Measurements from ENCODE around the gene SPOCK2. TPM values are rescaled to one million over a fixed set of nuclear protein-coding genes. Genes with fewer than 3 reads are reported as not detected.

The SPOCK2 gene
- total RNA-seq, 1 experiment from 2014 or later, result 1.8 TPM

GRCh38 chr10:72116372-72116771 is 28.0 kb upstream of the SPOCK2 start:
- no peaks in the 10 kb centered on the region for H3K4me1 ChIP-seq (ENCODE audit: insufficient read depth, low read length)
- no peak overlapping the region for H3K9ac ChIP-seq (ENCODE audit: extremely low read depth, insufficient read length, low read length)
- H2AFZ ChIP-seq (ENCODE audit: low read length), result no peak overlapping the region
- H3K23me2 ChIP-seq (ENCODE audit: insufficient read length, low read depth, low read length, poor library complexity, severe bottlenecking), result no peaks in the 10 kb centered on the region
- no peak overlapping the region for H2BK15ac ChIP-seq (ENCODE audit: low read depth, low read length)
- no CpG with 5 or more reads among the region's 2 CpGs for WGBS (ENCODE audit: extremely low coverage, insufficient read length, low lambda C conversion rate)
- no peak overlapping the region for H3K23ac ChIP-seq (ENCODE audit: insufficient read length, low read depth, low read length)
- H3K79me1 ChIP-seq (ENCODE audit: insufficient read depth, low read depth, low read length, poor library complexity, severe bottlenecking), result no peaks in the 10 kb centered on the region
- TF ChIP-seq CTCF (conservative IDR thresholded peaks at IDR 0.05), result no peak
- H3K79me2 ChIP-seq (ENCODE audit: insufficient read depth, low read length), result no peaks in the 10 kb centered on the region
- H3K27ac Mint-ChIP-seq, result no peak overlapping the region
- no peak overlapping the region for H3K4ac ChIP-seq (ENCODE audit: low read depth, low read length)
- no peak for DNase-seq
- no peak overlapping the region for H2AK5ac ChIP-seq (ENCODE audit: insufficient read length, low read length)
- no peak overlapping the region for H2BK5ac ChIP-seq (ENCODE audit: insufficient read length, low read length)
- no peak overlapping the region for H4K91ac ChIP-seq (ENCODE audit: insufficient read length, low read depth, low read length)
- no peaks in the 10 kb centered on the region for H3K27me3 Mint-ChIP-seq (ENCODE audit: low read depth)
- no peak overlapping the region for H3K18ac ChIP-seq (ENCODE audit: insufficient read length, low read depth, low read length)
- H3K27ac ChIP-seq (ENCODE audit: insufficient read length, low read depth, low read length), result no peak overlapping the region
- H3K4me2 ChIP-seq (ENCODE audit: insufficient read depth, insufficient read length, low read length), result no peak overlapping the region
- H2BK120ac ChIP-seq (ENCODE audit: low read depth, low read length, poor library complexity, severe bottlenecking), result no peak overlapping the region
- no peak overlapping the region for H2BK20ac ChIP-seq (ENCODE audit: low read depth, low read length, poor library complexity, severe bottlenecking)
- no peaks in the 10 kb centered on the region for H3K9me3 ChIP-seq (ENCODE audit: control insufficient read depth, low read depth, low read length)
- H3K56ac ChIP-seq (ENCODE audit: insufficient read length, low read depth, low read length), result no peak overlapping the region
- no peak overlapping the region for H3K4me3 Mint-ChIP-seq
- H3T11ph ChIP-seq (ENCODE audit: low read length), result no peak overlapping the region
- H4K8ac ChIP-seq (replicated peaks; ENCODE audit: insufficient read length, low read depth, low read length), result no peak overlapping the region
- H4K5ac ChIP-seq (ENCODE audit: insufficient read length, low read depth, low read length), result no peak overlapping the region
- peaks cover 14 to 19% of the 10 kb centered on the region in 2 experiments for H3K9me3 Mint-ChIP-seq
- peaks cover 2 to 3% of the 10 kb centered on the region in 2 experiments; a peak in 1 of 4 replicates for H3K4me1 Mint-ChIP-seq
- no peak overlapping the region for H2BK12ac ChIP-seq (ENCODE audit: insufficient read length, low read depth, low read length)
- no peaks in the 10 kb centered on the region for H3K27me3 ChIP-seq (ENCODE audit: insufficient read depth, low read length)
- no peaks in the 10 kb centered on the region for H4K20me1 ChIP-seq (ENCODE audit: control insufficient read depth, insufficient read depth, insufficient read length)
- no peak overlapping the region for H3K14ac ChIP-seq (ENCODE audit: insufficient read depth, low read length)
- peaks cover 18 to 29% (median 24%) of the 10 kb centered on the region in 3 experiments for H3K36me3 Mint-ChIP-seq (ENCODE audit: insufficient read depth in 1 of 3, low read depth in 3 of 3)
